ENCODE data around the gene TRIM24. TPM values are rescaled to one million over a fixed set of nuclear protein-coding genes. Genes with fewer than 3 reads are reported as not detected.

The TRIM24 gene
- polyA plus RNA-seq, 1 donor (not counting 4 experiments of a cell fraction or from before 2014, with no cell fraction given): 7.9 TPM

GRCh38 chr7:138581065-138581464 lies 121.0 kb downstream of the TRIM24 start:
- H2AFZ ChIP-seq (ENCODE audit: control insufficient read depth, low read length): no peak overlapping the region
- no peaks in the 10 kb centered on the region for H3K9me1 ChIP-seq (ENCODE audit: control insufficient read depth, extremely low read depth, insufficient read depth, low read length)
- H3K4me3 ChIP-seq (ENCODE audit: control insufficient read depth in 2 of 3, extremely low read depth in 1 of 3, insufficient read depth in 2 of 3, low read depth in 1 of 3, low read length in 3 of 3): no peak overlapping the region
- no peaks in the 10 kb centered on the region for H3K9me3 ChIP-seq (ENCODE audit: control insufficient read depth, low read depth, low read length)
- no peaks in the 10 kb centered on the region for H3K4me1 ChIP-seq (ENCODE audit: control insufficient read depth, extremely low read depth, insufficient read depth, low read length)
- DNase-seq (ENCODE audit: low read depth, low spot score) (no peak), FAIRE-seq (no peak)
- no peaks in the 10 kb centered on the region for H3K79me2 ChIP-seq (ENCODE audit: control insufficient read depth, insufficient read depth, low read length)
- TF ChIP-seq CTCF (optimal IDR thresholded peaks at IDR 0.05 in 1 of 3, IDR thresholded peaks at IDR 0.05 in 1 of 3, conservative IDR thresholded peaks at IDR 0.05 in 1 of 3; ENCODE audit: extremely low read depth in 1 of 3, insufficient read depth in 2 of 3, low read length in 3 of 3) (no peak), EZH2 (IDR thresholded peaks at IDR 0.05; ENCODE audit: low read length) (no peak)
- H3K4me2 ChIP-seq (ENCODE audit: control insufficient read depth, extremely low read depth, insufficient read depth, low read depth, low read length): no peak overlapping the region
- dilution Hi-C loops (cut with MboI; ENCODE audit: extremely low pct_ligation_motif_present, low sequenced_read_pairs): no loop called here
- no peak overlapping the region for H3K27ac ChIP-seq (ENCODE audit: control insufficient read depth, insufficient read depth, low read length)
- no peaks in the 10 kb centered on the region for H4K20me1 ChIP-seq (ENCODE audit: control insufficient read depth, extremely low read depth, insufficient read depth, low read length)
- no peaks in the 10 kb centered on the region for H3K27me3 ChIP-seq (ENCODE audit: control insufficient read depth, extremely low read depth, insufficient read depth, low read length)
- peaks cover 2 to 4% of the 10 kb centered on the region in 2 experiments for H3K36me3 ChIP-seq (ENCODE audit: control insufficient read depth in 2 of 2, extremely low read depth in 1 of 2, insufficient read depth in 2 of 2, low read length in 2 of 2)
- H3K9ac ChIP-seq (ENCODE audit: control insufficient read depth, extremely low read depth, insufficient read depth, low read length): no peak overlapping the region

- no peaks in the 10 kb centered on the region for H3K4me1 ChIP-seq (ENCODE audit: control insufficient read depth, extremely low read depth, insufficient read depth, low read length)
- no peak overlapping the region for H3K27ac ChIP-seq (ENCODE audit: control insufficient read depth, insufficient read depth, low read length)
- DNase-seq (ENCODE audit: low read depth, low spot score) (no peak), FAIRE-seq (no peak)
- H3K9me1 ChIP-seq (ENCODE audit: control insufficient read depth, extremely low read depth, insufficient read depth, low read length): no peaks in the 10 kb centered on the region
- H3K9ac ChIP-seq (ENCODE audit: control insufficient read depth, extremely low read depth, insufficient read depth, low read length): no peak overlapping the region
- dilution Hi-C loops (cut with MboI; ENCODE audit: extremely low pct_ligation_motif_present, low sequenced_read_pairs): no loop called here
- H3K27me3 ChIP-seq (ENCODE audit: control insufficient read depth, extremely low read depth, insufficient read depth, low read length): no peaks in the 10 kb centered on the region
- no peaks in the 10 kb centered on the region for H4K20me1 ChIP-seq (ENCODE audit: control insufficient read depth, extremely low read depth, insufficient read depth, low read length)
- H3K4me3 ChIP-seq (ENCODE audit: control insufficient read depth in 2 of 3, extremely low read depth in 1 of 3, insufficient read depth in 2 of 3, low read depth in 1 of 3, low read length in 3 of 3): no peak overlapping the region
- TF ChIP-seq CTCF (optimal IDR thresholded peaks at IDR 0.05 in 1 of 3, IDR thresholded peaks at IDR 0.05 in 1 of 3, conservative IDR thresholded peaks at IDR 0.05 in 1 of 3; ENCODE audit: extremely low read depth in 1 of 3, insufficient read depth in 2 of 3, low read length in 3 of 3): no peak
- no peak for TF ChIP-seq EZH2 (IDR thresholded peaks at IDR 0.05; ENCODE audit: low read length)
- no peak overlapping the region for H2AFZ ChIP-seq (ENCODE audit: control insufficient read depth, low read length)
- peaks cover 2 to 4% of the 10 kb centered on the region in 2 experiments for H3K36me3 ChIP-seq (ENCODE audit: control insufficient read depth in 2 of 2, extremely low read depth in 1 of 2, insufficient read depth in 2 of 2, low read length in 2 of 2)
- H3K9me3 ChIP-seq (ENCODE audit: control insufficient read depth, low read depth, low read length): no peaks in the 10 kb centered on the region
- no peak overlapping the region for H3K4me2 ChIP-seq (ENCODE audit: control insufficient read depth, extremely low read depth, insufficient read depth, low read depth, low read length)
- no peaks in the 10 kb centered on the region for H3K79me2 ChIP-seq (ENCODE audit: control insufficient read depth, insufficient read depth, low read length)
Measured at GRCh38 chr7:138584283-138584682, 124.2 kb downstream of the TRIM24 start.
